Type B pancreatic cell (in vitro differentiated cells): Measurements from ENCODE around the gene STAT5A. TPM values are rescaled to one million over a fixed set of nuclear protein-coding genes. Genes with fewer than 3 reads are reported as not detected.
"Not testable (repeated sequence)": the region's sequence is repeated elsewhere in the genome, so short reads cannot be mapped to it uniquely, and the experiment has no call there.

Experiments
- DNase-seq: peaks from one replicate; pipeline ENCODE4 v3.0.0; 2021; ENCODE audit warnings: mixed read lengths; ENCODE audit not compliant: unreplicated experiment; ENCODE audit errors: extremely low spot score
- H3K27ac Mint-ChIP-seq: 2 replicates; pipeline ENCODE4 v1.8.0; 2021; ENCODE audit warnings: mild to moderate bottlenecking, mixed read lengths
- H3K27me3 Mint-ChIP-seq: 2 replicates; pipeline ENCODE4 v1.8.0; 2021; ENCODE audit warnings: mixed read lengths
- H3K36me3 Mint-ChIP-seq: 2 replicates; pipeline ENCODE4 v1.8.0; 2021; ENCODE audit warnings: mixed read lengths
- H3K4me1 Mint-ChIP-seq: one replicate; pipeline ENCODE4 v1.8.0; 2021; ENCODE audit warnings: mixed read lengths; ENCODE audit not compliant: unreplicated experiment
- H3K4me3 Mint-ChIP-seq: 2 replicates; pipeline ENCODE4 v1.8.0; 2021; ENCODE audit warnings: mild to moderate bottlenecking, mixed read lengths
- H3K9me3 Mint-ChIP-seq: 2 replicates; pipeline ENCODE4 v1.8.0; 2021; ENCODE audit warnings: mixed read lengths
- CTCF ChIP-seq: fragments of 200-600 bp; sonication (generic); conservative IDR thresholded peaks from 2 replicates; pipeline ENCODE4 v1.5.0; 2021; ENCODE audit warnings: antibody characterized with exemption, mild to moderate bottlenecking
- total RNA-seq: library from RNA; stranded (reverse); gene quantifications from 2 replicates; pipeline ENCODE4 v1.2.1, GENCODE V29; 2021; ENCODE audit warnings: low replicate concordance

STAT5A gene
- total RNA-seq, 1 donor from 2014 or later = 2.0 TPM

- H3K4me1 Mint-ChIP-seq = peaks cover 16% of the 10 kb centered on the region
- no peak overlapping the region for H3K4me3 Mint-ChIP-seq
- no peak for DNase-seq
- H3K27ac Mint-ChIP-seq = no peak overlapping the region
- no peaks in the 10 kb centered on the region for H3K9me3 Mint-ChIP-seq
- no peaks in the 10 kb centered on the region for H3K36me3 Mint-ChIP-seq
- no peaks in the 10 kb centered on the region for H3K27me3 Mint-ChIP-seq
- no peak for TF ChIP-seq CTCF
Observed at GRCh38 chr17:42252597-42253550, 35.4 kb upstream of the STAT5A start.

DNA sequence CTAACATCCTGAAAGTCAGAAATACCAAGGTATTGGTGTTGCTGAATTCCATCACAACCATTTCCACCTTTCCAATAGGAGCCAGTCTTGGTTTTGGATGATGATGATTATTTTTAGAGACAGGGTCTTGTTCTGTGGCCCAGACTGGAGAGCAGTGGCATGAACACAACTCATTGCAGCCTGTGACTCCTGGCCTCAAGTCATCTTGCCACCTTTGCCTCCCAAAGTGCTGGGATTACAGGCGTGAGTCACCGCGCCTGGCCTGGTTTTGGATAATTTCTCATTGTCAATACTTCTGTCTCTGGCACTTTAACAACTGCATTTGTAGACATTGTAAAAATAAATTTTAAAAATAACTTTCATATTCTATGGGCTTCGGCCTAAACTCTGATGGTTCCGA lies 34.7 kb upstream of the STAT5A start:
- DNase-seq = no peak
- Mint-ChIP-seq H3K4me1 (peaks cover 14% of the 10 kb centered on the region), H3K4me3 (no peak overlapping the region), H3K36me3 (no peaks in the 10 kb centered on the region), H3K27me3 (no peaks in the 10 kb centered on the region), H3K27ac (no peak overlapping the region), H3K9me3 (no peaks in the 10 kb centered on the region)
- TF ChIP-seq CTCF = no peak

DNA sequence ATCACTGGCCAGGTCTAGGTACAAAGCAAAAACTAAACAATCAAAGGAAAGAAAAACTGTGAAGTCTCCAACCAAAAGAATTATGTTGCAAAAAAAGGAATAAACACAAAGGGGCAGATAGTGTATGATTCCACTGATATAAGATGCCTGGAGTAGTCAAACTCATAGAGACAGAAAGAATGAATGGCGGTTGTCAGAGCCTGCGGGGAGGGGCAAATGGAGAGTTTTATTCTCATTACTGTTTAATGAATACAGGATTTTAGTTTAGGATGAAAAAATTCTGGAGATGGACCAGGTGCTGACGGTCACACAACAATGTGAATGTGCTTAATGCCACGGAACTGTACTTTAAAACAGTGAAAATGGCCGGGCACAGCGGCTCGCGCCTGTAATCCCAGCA lies 32.9 kb upstream of the STAT5A start:
- DNase-seq = no peak
- H3K27ac Mint-ChIP-seq = no peak overlapping the region
- no peaks in the 10 kb centered on the region for H3K36me3 Mint-ChIP-seq
- TF ChIP-seq CTCF = no peak
- H3K4me1 Mint-ChIP-seq = peaks cover 5% of the 10 kb centered on the region
- no peaks in the 10 kb centered on the region for H3K9me3 Mint-ChIP-seq
- no peaks in the 10 kb centered on the region for H3K27me3 Mint-ChIP-seq
- H3K4me3 Mint-ChIP-seq = no peak overlapping the region

- no peak overlapping the region for H3K27ac Mint-ChIP-seq
Observed at GRCh38 chr17:42260318-42260717, 28.0 kb upstream of the STAT5A start.

GRCh38 chr17:42264366-42264765 lies 23.9 kb upstream of the STAT5A start:
- not testable (repeated sequence) for H3K9me3 Mint-ChIP-seq, H3K4me1 Mint-ChIP-seq, H3K27me3 Mint-ChIP-seq, H3K4me3 Mint-ChIP-seq, H3K27ac Mint-ChIP-seq, H3K36me3 Mint-ChIP-seq, DNase-seq

More at GRCh38 chr17:42260318-42260717, 28.0 kb upstream of the STAT5A start:
- Mint-ChIP-seq H3K27me3 (no peaks in the 10 kb centered on the region), H3K36me3 (no peaks in the 10 kb centered on the region), H3K9me3 (no peaks in the 10 kb centered on the region), H3K4me3 (no peak overlapping the region), H3K4me1 (peaks cover 2% of the 10 kb centered on the region)
- no peak for DNase-seq
- TF ChIP-seq CTCF = no peak

DNA sequence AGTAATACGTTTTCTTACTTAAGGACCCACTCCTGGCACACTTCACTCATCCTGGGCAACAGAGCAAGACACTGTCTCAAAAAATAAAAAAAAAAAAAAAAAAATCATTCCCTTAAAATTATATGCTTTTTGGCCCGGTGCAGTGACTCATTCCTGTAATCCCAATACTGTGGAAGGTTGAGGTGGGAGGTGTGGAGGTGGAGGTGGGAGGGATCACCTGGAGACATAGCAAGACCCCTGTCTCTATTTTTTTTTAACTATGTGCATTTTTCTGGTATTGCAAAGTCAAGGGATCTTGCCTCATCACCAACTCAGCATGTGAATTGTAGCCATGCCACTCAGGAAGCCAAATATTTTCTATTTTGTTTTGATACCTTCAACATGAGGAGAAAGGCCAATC lies 21.8 kb upstream of the STAT5A start:
- DNase-seq = no peak
- no peak overlapping the region for H3K4me3 Mint-ChIP-seq
- H3K9me3 Mint-ChIP-seq = no peaks in the 10 kb centered on the region
- no peak for TF ChIP-seq CTCF
- H3K36me3 Mint-ChIP-seq = no peaks in the 10 kb centered on the region
- no peaks in the 10 kb centered on the region for H3K27me3 Mint-ChIP-seq
- H3K27ac Mint-ChIP-seq = no peak overlapping the region
- no peaks in the 10 kb centered on the region for H3K4me1 Mint-ChIP-seq
